GM18517 (cell line): ENCODE data around the gene UCP2.

Experiments used
- ATAC-seq: cut with Tn5 transposase; IDR thresholded peaks from one replicate; pipeline ENCODE4 v1.9.1; 2021; ENCODE audit warnings: mild to moderate bottlenecking, moderate library complexity; ENCODE audit not compliant: unreplicated experiment

Gene UCP2, protein sequence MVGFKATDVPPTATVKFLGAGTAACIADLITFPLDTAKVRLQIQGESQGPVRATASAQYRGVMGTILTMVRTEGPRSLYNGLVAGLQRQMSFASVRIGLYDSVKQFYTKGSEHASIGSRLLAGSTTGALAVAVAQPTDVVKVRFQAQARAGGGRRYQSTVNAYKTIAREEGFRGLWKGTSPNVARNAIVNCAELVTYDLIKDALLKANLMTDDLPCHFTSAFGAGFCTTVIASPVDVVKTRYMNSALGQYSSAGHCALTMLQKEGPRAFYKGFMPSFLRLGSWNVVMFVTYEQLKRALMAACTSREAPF

DNA sequence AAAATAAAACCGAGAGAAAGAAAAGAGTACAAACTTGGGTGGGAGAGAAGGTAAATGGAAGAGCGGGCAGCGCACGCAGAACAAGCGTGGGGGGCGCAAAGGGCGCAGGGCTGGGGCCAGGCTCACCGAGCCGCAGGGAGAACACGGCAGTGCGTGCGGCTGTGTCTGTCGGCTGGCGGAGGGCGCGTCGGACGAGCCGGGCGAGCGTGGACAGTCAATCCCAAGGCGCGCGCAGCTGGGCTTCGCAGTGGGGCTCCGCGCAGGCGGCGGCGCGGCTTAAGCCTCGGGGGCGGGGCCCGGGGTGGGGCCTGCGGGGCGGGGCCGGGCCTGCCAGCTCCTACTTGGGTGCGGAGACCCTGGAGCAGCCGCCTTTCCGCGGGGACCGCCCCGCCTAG lies at the start of gene UCP2:
UCP2 (minus strand) TSS at position 249 of the 395 bp plus-strand sequence. CDS start 4,465 bp downstream, outside the sequence.
- ATAC-seq: peak; percentile 42

DNA sequence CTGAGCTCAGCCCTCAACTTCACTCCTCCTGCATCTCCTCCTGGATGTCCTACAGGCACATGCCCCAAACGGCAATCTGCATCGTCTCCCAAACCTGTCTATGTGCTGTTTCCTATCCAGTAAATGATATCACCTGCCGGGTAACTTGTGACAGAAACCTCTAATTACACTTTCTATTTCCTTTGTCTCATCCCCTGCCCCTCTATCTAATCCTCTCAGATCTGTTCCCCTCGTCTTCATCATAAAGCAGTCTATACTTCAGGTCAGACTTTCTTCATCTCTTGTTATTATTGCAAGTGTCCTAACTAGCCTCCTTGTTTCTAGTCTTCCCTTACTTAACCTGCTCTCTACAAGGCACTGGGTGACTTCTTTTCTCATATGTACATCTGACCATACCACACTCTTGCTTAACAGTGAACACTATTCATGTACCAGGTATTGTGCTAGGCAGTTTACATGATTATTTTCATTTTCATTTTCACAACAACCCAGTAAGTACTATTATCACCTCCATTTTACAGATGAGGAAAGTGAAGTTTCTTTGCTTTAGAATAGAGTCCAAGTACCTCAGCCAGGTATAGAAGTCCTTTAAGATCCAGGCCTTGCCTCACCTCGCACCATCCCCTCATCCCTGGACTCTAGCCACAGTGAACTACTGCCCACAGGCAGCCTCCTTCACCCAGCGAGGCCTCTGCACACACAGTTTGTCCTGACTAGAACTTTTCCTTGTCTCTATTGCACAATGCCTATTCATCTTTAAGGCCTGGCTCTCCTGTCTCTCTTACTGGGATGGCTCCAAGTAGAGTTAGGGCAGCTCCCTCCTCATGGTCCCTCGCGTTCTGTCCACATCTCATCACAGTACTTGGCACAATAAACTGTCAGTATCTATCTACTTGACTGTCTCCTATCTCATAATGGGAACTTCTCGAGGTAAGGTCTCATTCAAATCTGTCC lies 48.4 kb upstream of the UCP2 start:
- ATAC-seq: no peak

DNA sequence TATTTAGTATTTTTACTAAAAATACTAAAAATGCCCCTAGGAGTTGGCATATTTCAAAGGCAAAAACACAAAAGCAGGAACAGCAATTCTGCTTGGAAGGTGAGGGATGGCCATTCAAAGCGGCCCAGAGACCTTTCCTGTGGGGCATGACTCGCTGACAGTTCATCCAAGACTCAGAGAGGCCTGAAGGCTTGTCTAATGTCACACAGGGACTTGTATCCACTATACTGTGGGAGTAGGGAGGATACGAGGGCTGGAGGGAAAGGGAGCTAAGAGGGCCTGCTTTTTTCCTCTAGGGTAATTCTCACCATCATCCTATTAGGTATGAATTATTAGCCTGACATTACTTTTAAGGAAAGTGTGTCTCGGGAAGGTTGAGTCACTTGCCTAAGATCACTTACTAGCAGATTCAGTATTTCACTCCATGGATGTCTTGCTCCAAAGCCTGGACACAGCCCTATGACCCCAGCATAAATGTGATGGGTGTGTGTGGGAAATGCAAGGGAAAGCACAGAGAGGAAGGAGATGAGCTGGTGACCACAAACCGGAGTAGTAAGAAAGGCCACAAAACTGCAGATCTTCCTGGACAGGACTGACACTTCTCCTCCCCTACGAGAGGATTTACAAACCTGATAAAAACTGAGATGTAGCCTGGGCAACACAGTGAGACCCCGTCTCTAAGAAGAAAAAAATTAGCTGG lies 43.0 kb upstream of the UCP2 start:
- no peak for ATAC-seq

DNA sequence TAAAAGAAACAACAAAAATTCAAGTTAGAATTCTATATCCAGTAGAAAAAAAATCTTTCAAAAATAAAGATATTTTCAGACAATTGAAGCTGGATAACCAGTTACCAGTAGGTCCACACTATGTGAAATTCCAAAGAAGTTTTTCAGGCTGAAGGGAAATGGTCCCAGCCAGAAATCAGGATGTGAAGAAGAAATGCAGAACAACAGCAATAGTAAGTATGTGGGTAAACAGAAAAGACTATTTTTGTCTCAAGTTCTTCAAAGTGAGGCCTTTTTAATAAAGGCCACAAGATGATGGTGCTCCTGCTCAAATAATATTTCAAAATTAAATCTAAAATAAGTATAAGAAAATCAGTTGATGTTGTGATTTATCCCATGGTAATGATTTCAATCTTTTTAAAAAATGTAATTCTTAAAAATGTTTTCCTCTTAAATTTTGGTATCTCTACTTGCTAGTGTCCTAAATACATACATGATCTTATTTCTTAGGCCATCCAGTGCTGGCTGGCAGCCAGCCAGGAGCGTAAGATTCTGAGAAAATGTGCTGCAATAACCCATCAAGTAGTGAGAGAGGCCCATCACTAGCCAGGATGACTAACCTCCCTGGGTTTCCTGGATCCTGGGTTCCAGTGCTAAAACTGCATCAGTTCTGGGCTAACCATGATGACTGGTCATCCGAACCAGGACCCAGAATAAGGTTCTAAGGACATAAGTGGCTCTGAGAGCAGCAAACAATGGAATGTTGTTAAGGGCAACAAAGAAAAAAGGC lies 41.8 kb upstream of the UCP2 start:
- ATAC-seq: no peak

DNA sequence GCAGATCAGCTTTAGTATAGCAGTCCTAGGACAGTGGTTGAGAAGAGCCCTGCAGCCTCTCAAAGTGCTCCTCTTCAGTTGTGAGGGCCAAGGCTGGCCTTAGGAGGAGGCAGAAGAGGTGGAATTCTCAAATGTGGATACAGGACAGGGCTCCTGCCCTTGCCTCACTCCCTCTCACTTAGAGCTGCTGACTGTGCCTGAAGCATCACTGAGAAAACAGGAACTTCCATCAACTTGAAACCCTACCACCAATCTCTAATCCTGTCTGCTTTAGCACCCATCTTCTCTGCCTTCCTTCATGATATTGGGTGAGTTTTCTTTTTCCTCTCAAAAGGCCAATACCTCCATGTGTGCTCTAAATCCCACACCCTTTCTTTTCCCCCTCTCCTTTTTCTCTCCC lies 40.6 kb upstream of the UCP2 start:
- no peak for ATAC-seq

DNA sequence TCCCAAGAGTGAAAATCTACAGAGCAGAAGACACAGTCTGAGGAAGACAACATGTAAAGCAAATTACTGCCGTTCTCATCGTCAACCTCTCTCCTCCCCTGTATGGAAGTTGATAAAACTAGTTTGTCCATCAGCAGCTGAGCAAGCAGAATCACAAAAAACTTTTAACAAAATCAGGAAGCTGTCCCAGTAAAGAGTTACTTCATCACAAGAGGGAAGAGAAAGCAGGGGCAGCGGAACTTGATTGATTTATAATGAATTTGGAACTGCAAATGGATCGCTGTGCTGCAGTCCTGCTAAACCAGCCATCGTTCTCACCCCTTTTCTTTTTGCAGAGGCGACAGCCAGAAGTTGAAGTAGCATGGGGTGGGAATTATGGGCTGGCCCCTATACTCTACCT lies 39.9 kb upstream of the UCP2 start:
- no peak for ATAC-seq

DNA sequence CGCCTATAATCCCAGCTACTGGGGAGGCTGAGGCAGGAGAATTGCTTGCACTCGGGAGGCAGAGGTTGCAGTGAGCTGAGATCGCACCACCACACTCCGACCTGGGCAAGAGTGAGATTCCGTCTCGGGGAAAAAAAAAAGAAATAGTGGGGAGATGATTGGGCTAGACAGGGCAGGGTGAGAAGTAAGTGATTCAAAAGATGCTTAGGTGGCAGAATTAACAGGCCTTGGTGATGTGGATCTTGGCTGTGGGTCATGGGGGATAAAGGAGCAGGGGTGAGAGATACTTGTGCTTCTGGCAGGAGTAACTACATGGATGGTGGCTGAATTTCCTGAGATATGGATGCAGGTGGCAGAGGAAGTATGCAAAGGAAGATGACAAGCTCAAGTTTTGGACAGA lies 39.4 kb upstream of the UCP2 start:
- no peak for ATAC-seq

DNA sequence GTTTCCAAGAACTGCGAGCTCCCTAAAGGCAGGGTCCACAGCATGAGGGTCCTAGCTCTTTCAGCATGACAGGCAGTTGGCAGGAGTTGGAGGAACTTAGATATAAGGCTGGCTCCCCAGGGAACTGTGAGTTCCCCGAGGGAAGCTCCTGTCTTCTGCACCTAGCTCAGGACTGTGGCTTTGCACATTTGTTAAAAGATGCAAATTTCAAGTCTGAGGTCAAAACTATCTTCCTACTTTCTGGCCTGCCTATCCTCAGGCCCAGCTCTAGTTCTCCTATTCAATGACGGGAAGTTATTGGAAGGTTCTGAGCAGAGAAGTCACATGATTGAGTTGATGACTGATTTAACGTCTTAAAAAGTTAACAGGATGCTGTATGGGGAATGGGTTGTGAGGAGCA lies 37.9 kb upstream of the UCP2 start:
- no peak for ATAC-seq

DNA sequence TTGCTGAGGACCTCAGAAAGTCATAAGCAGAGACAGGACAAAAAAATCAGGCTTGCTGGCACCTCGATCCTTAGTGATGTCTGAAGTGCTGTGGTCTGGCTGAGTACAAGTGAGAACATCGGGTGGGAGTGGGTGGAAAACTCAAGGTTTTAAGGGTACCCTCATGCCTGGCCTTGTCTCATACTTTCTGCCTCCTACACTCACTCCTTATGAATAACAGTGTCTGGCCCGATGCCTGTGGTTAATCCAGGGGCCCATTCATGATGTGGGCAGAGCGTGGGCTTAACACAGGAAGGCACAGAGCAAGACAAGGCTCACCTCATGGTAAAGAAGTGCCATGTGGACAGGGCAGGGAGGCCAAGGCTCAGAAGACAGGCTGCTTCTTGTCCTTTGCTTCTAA lies 37.2 kb upstream of the UCP2 start:
- no peak for ATAC-seq

DNA sequence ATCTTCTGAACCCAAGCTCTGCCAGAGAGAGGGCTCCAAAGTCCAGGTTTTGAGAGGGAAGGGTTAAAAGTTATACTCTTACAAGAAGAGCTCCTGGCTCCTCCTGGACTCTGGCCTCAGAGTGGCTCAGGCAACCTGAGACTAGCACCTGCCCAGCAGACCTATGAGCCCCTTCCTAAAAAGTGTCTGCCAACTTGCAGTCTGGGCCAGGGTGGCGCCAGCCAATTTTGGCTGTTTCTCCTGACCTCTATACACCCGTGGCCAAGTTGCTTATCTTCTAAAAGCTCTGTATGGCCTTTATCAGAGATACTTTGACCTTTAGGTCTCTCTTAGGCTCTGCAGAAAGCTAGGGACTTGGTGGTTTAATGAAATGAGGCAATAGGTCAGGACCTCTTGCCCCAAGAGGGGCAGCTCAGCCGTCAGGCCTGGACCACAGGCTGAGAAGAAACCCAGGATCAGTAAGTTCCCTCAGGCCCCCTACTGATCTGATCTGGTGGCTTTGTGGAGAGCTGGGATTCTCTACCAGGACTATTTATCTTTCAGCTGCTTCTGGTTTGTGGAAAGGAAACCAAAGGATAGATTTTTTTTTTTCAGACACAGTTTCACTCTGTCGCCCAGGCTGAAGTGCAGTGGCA lies 36.6 kb upstream of the UCP2 start:
- no peak for ATAC-seq

DNA sequence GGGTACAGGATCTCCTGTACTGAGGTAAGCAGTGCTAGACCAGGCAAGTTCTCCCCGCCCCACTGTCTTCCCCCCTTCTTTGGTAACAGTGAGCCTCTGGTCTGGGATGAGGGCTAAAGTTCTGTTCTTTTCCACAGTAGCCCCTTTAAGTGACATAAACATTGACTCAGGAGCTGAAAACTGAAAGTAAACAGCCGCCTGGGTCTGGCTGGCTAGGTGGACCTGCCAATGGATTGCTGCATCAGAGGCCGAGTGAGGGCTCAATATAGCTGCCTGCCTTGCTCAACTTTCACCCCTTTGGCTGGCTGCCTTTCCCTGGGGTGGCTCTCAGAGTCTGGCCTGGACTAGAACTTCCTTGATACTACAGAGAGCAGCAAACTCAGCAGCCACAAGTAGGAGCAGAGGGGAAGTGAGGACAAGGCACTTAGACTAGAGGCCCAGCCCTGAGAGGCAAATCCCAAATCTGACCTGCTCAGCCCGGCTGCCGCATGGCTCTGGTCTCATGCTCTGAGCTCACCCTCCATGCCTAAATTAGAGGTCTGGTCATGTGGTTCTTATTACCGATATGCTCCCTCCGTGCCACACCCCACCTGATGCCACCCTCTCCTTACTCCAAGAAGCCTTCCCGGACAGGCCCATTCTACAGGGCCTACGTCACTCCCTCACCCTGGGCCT lies 35.8 kb upstream of the UCP2 start:
- no peak for ATAC-seq

DNA sequence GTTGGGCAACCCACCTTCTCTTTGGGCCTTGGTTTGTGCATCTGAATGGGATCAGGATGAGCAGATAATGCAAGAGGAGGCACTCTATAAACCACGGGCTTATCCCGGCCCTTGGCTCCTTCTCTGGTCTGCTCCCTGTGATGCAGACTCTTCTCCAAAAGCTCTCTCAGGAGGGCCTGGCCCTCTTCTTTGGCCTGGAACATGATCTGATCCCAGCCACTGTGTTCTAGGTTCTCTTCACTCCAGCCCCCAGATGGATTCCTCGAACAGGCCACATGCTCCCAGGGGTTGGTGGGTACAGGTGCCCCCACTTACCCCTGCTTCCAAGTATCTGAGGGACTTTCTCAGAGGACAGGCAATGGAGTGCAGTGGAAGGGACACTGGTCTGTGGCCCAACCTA lies 35.0 kb upstream of the UCP2 start:
- ATAC-seq: no peak

DNA sequence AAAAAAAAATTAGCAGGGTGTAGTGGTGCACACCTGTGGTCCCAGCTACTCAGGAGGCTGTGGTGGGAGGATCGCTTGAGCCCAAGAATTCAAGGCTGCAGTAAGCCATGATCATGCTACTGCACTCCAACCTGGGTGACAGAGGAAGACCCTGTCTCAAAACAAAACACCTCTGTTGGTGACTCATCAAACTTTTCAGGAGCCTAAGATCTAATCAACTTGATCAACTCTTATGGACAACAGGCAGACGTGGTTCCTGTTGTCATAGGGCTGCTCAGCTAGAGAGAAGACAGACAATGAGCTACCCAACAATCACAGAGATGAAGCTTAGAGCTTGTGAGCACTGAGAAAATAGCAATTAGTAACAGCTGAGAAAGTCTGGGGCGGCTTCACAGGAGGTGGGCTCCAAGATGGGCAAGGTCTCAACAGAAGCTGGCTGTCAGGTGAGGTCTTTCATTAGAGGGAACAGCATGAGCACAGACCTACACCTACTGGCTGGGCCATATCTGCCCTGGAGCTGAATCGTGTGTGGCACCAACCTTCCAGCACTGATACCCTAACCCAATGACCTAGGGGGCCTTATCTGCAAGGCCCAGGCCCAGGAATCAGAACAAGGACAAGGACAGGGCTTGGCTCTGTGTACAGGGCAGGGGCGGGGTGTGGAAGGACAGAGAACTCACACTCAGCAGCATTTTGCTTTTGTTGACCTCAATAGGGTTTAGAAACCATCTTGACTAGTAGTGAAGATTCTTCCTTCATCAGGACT lies 33.5 kb upstream of the UCP2 start:
- ATAC-seq: no peak

DNA sequence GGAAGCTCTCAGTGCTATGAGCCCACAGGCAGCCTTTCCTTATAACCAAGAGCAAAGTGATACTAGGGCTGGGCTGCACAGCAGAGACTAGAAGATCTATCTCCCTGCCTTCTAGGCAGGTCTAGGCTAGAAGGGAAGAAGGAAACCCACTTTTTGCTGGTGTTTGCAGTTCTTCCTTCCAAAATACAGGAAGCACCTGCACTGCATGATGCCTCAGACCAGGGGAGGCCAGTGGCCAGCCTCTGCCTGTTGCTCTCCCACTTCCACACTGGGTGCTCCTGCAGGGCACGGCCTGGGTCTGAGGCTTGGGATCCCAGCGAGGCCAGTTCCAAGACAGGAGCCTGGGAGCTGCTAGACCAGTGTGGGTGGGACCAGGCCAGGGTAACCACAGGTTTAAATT lies 32.2 kb upstream of the UCP2 start:
- ATAC-seq: no peak

DNA sequence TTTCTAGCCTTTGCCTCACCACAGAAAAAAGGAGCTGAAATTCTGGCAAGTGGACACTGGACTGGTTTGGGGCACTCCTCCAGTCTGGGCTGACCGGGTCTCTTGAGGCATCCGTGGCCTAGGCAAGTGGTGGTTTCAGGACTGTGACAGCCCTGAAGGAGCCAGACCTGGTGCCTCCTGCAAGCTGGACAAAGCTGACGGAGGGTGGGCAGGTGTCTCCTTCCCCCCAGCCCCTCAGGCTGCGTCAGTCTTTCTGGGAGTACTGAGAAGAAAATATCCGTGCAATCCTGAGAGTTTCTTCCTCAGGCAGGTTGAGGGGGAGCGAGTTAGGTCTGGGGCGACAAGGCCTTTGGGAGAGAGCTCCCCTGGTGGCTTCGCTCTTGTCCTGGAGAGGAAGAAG lies 30.5 kb upstream of the UCP2 start:
- no peak for ATAC-seq

DNA sequence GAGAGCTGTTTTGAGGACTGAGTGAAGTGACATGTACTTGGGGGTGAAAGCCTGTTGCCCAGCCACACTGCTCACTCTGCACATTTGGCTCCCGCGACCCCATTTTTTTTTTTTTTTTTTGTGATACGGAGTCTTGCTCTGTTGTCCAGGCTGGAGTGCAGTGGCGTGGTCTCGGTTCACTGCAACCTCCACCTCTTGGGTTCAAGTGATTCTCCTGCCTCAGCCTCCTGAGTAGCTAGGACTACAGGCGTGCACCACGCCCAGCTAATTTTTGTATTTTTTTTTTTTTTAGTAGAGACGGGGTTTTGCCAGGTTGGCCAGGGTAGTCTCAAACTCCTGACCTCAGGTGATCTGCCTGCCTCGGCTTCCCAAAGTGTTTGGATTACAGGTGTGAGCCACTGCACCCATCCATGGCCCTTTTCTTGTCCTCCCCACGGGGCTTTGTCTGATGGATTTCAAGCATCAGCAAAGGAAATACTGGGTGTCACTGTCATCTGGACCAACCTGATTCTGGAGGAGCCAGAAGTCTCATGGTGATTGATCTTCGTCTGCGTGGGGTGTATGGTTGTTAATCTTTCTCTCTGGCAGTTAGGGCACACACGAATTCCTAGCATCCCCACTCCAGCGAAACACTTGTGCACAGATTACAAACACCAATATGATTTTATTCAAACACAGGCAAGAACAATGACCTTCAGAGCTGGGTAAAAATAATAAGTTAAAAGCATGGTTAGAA lies 29.6 kb upstream of the UCP2 start:
- ATAC-seq: no peak

DNA sequence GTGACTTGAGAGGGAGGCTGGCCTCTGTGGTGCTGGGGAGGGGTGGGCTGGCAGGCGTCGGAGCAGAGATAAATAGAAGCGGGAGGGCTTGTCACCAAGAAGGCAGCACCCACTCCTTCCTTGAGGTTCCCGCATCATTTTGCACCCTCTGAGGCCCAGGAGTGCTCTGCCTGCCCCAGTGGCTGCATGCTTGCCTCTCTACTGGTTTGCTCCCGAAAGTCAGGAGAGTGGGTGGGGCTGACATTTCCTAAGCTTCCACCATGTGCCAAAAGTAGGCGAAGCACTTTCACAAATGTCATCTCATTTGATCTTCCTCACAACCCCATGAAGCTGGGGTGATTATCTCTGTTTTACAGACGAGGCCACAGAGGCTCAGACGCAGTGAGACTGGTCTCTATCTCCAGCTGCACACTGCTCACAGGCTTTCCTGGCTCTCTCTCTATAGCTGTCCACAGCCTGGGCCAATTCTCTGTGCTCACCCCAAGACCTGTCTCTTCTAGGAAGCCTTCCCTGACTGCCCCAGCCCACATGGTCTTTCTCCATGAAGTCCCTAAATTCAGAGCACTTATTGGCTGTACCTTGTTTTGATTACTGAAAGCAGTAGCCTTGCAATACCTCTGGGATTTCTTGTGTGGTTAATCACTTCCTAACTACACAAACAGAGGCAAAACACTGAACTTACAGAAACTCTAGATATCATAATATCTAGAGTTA lies 28.9 kb upstream of the UCP2 start:
- ATAC-seq: peak; percentile 89
